GM19452 (cell line): Measurements from ENCODE around the gene DAB2.

Experiments
- ATAC-seq: cut with Tn5 transposase; IDR thresholded peaks from one replicate; pipeline ENCODE4 v1.9.1; 2021; ENCODE audit not compliant: unreplicated experiment

The DAB2 gene

GRCh38 chr5:39448506-39449128 is 23.8 kb upstream of the DAB2 start:
- no peak for ATAC-seq

- ATAC-seq, result no peak
These were observed 23.2 kb upstream of the DAB2 start for GRCh38 chr5:39447968-39448367.

GRCh38 chr5:39447059-39447458 is 22.3 kb upstream of the DAB2 start:
- no peak for ATAC-seq

GRCh38 chr5:39446231-39446630 is 21.5 kb upstream of the DAB2 start:
- no peak for ATAC-seq

- no peak for ATAC-seq
These were observed 19.1 kb upstream of the DAB2 start for GRCh38 chr5:39443911-39444310.

GRCh38 chr5:39442991-39443390 is 18.2 kb upstream of the DAB2 start:
- ATAC-seq, result no peak

- no peak for ATAC-seq
These were observed 17.1 kb upstream of the DAB2 start for GRCh38 chr5:39441838-39442237.

- ATAC-seq, result no peak
These were observed 16.3 kb upstream of the DAB2 start for GRCh38 chr5:39440958-39441624.

GRCh38 chr5:39440192-39440957 is 15.6 kb upstream of the DAB2 start:
- no peak for ATAC-seq

- ATAC-seq, result no peak
These were observed 14.9 kb upstream of the DAB2 start for GRCh38 chr5:39439582-39440162.

- ATAC-seq, result no peak
These were observed 12.7 kb upstream of the DAB2 start for GRCh38 chr5:39437467-39437866.

GRCh38 chr5:39433848-39434247 is 9.1 kb upstream of the DAB2 start:
- ATAC-seq, result no peak

- ATAC-seq, result no peak
These were observed 8.1 kb upstream of the DAB2 start for GRCh38 chr5:39432696-39433530.

- ATAC-seq, result no peak
These were observed 5.7 kb upstream of the DAB2 start for GRCh38 chr5:39430461-39430860.

GRCh38 chr5:39428640-39429039 is 3.9 kb upstream of the DAB2 start:
- ATAC-seq, result no peak

- ATAC-seq, result no peak
These were observed 2.9 kb upstream of the DAB2 start for GRCh38 chr5:39427633-39428032.

GRCh38 chr5:39427229-39427628 is 2.4 kb upstream of the DAB2 start:
- ATAC-seq, result no peak

- ATAC-seq, result no peak
These were observed 1.9 kb upstream of the DAB2 start for GRCh38 chr5:39426746-39427105.

- ATAC-seq, result no peak
These were observed 1.4 kb upstream of the DAB2 start for GRCh38 chr5:39426051-39426745.

- ATAC-seq, result no peak
These were observed 1.4 kb downstream of the DAB2 start for GRCh38 chr5:39423331-39423751.
